ENCODE measurements around the gene VWA5B2. TPM values are rescaled to one million over a fixed set of nuclear protein-coding genes. Genes with fewer than 3 reads are reported as not detected.
"Not testable (repeated sequence)": the region's sequence is repeated elsewhere in the genome, so short reads cannot be mapped to it uniquely, and the experiment has no call there.

The VWA5B2 gene
- total RNA-seq, 1 donor from 2014 or later: 23.7 TPM

DNA sequence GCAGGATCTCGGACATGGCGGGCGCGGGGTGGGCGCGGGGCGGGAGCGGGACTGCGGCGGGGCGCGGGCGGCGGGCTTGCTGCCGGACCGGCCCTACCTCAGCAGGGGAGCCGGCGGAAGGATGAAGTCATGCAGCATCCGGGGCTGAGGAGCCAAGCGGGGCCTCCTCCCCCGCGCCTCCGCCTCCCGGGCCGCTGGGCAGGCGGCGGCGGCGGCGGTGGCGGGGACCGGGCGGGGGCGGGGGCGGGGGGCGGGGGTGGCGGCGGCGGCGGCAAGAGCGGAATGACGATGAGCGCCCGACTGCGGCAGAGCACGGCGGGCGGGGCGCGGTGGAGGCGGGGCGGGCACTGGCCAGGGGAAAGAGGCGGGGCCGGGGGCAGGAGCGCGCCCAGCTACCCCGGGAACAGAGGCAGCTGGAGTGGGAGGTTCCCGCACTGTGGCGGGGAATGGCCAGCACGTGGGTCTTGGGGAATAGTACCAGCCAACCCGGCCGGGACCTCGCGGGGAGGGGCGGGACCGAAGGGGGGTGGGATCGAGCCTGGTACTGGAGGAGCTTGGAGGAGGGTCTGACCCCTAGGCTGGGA, 32.0 kb downstream of the VWA5B2 start, which contains the start of gene CAMK2N2:
Gene CAMK2N2, minus strand, starts transcription at position 284 of the 584 bp plus-strand sequence. Its CDS starts 268 bp downstream, at position 16.
- Mint-ChIP-seq H3K4me1 (ENCODE audit: unreplicated experiment) (peaks cover 10% of the 10 kb centered on the region), H3K27ac (peak within 1 kb of the TSS; percentile 53), H3K27me3 (peaks cover 72% of the 10 kb centered on the region), H3K4me3 (peak within 1 kb of the TSS; percentile 89), H3K9me3 (no peaks in the 10 kb centered on the region), H3K36me3 (peaks cover 4% of the 10 kb centered on the region)
- DNase-seq (ENCODE audit: extremely low spot score, unreplicated experiment): no peak
- TF ChIP-seq, protein P1, sequence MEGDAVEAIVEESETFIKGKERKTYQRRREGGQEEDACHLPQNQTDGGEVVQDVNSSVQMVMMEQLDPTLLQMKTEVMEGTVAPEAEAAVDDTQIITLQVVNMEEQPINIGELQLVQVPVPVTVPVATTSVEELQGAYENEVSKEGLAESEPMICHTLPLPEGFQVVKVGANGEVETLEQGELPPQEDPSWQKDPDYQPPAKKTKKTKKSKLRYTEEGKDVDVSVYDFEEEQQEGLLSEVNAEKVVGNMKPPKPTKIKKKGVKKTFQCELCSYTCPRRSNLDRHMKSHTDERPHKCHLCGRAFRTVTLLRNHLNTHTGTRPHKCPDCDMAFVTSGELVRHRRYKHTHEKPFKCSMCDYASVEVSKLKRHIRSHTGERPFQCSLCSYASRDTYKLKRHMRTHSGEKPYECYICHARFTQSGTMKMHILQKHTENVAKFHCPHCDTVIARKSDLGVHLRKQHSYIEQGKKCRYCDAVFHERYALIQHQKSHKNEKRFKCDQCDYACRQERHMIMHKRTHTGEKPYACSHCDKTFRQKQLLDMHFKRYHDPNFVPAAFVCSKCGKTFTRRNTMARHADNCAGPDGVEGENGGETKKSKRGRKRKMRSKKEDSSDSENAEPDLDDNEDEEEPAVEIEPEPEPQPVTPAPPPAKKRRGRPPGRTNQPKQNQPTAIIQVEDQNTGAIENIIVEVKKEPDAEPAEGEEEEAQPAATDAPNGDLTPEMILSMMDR (conservative IDR thresholded peaks at IDR 0.05): no peak

DNA sequence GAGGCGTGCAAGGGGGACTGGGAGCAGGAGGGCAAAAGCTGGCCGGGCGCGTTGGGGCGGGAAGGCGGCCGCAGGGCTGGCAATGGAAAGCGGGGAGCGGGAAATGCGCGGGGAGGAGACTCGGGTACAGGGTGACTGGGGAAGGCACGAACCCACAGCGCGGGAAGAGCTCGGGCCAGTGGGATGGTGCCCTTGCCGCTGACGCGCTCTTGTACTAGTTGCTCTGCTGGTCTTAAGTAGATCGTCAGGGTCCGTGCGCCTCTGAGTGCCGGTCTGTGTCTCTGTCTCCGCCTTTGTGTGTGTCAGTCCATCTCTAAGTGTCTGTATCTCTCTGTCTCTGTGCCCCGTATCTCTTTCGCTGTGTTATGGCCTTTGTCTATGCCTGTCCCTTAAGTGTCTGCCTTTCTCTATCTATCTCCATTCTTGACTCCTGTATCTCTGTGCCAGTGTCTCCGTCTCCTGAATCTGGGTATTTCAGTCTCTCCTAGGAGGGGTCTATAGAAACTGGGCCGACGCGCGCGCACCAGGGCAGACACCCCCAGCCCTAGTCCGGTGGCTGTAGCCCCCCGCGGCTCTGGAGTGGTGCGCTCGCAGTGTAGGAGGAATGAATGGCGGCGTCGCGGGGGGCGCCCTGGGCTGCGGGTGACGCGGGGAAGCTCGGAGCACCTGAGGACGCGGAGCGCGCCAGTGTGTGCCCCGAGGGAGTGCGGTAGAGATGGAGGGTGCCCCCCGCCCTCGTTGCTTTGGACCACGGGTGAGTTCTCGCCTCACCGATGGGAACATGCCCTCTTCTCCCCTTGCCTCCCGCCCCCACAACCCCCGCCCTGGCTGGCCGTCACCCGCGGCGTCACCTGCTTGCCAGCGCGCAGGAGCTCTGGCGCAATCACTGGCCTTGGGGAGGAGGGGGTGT, 32.7 kb downstream of the VWA5B2 start:
- no peak for DNase-seq (ENCODE audit: extremely low spot score, unreplicated experiment)
- Mint-ChIP-seq H3K27ac (peak overlapping the region; percentile 14), H3K36me3 (peaks cover 4% of the 10 kb centered on the region), H3K9me3 (no peaks in the 10 kb centered on the region), H3K4me1 (ENCODE audit: unreplicated experiment) (peaks cover 10% of the 10 kb centered on the region), H3K27me3 (peaks cover 75% of the 10 kb centered on the region), H3K4me3 (peak overlapping the region; percentile 88)
- TF ChIP-seq, protein P1 (conservative IDR thresholded peaks at IDR 0.05): no peak

DNA sequence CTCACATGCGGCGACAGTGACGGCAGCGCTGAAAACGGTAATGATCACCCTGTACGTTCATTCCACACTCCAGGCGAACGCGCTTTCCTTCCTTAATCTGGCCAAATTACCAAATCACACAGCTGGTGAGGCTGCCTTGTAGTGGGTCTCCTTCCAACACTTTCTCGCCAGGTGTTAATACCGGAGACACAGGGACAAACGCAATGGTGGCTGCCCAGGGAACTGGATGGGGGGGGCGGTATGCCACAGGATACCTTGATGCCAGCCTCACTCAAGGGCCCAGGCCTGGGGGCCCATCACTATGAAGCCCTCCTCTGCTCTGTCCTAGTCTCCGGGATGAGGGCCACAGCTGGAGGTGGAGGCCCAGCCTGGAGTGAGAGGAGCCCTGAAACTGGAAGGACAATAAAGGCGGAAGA, 33.4 kb downstream of the VWA5B2 start:
- H3K4me1 Mint-ChIP-seq (ENCODE audit: unreplicated experiment): peaks cover 10% of the 10 kb centered on the region
- TF ChIP-seq, protein P1 (conservative IDR thresholded peaks at IDR 0.05): no peak
- H3K4me3 Mint-ChIP-seq: peak overlapping the region; percentile 79
- peaks cover 75% of the 10 kb centered on the region for H3K27me3 Mint-ChIP-seq
- no peaks in the 10 kb centered on the region for H3K9me3 Mint-ChIP-seq
- no peak overlapping the region for H3K27ac Mint-ChIP-seq
- peaks cover 4% of the 10 kb centered on the region for H3K36me3 Mint-ChIP-seq
- no peak for DNase-seq (ENCODE audit: extremely low spot score, unreplicated experiment)

DNA sequence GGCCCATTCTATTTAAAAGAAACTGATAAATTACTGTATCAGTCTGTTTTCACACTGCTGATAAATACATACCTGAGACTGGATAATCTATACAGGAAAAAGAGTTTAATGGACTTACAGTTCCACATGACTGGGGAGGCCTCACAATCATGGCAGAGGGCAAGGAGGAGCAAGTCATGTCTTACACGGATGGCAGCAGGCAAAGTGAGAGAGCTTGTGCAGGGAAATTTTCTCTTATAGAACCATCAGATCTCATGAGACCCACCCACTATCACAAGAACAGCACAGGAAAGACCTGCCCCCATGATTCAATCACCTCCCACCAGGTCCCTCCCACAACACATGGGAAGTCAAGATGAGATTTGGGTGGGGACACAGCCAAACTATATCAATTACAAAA, 37.9 kb downstream of the VWA5B2 start:
- H3K27me3 Mint-ChIP-seq: peaks cover 57% of the 10 kb centered on the region
- not testable (repeated sequence) for H3K27ac Mint-ChIP-seq; H3K36me3 Mint-ChIP-seq; DNase-seq (ENCODE audit: extremely low spot score, unreplicated experiment); H3K4me3 Mint-ChIP-seq; H3K9me3 Mint-ChIP-seq; H3K4me1 Mint-ChIP-seq (ENCODE audit: unreplicated experiment)

DNA sequence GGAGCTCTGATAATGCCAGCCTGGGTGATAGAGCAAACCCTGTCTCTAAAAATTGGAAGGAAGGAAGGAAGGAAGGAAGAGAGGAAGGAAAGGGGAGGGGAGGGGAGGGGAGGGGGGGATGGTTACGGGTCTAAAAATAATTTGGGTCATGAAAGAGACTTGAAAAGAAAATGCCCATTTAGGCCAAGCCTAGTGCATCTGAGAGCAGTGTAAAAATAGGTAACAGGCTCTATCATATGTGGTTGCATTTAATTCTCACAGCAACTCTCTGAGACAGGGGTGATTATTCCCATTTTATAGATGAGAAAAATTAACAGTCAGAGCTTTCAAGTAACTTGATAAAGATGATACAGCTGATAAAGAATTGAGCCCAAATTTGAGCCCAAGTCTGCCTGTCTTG, 42.9 kb downstream of the VWA5B2 start:
- no peak for DNase-seq (ENCODE audit: extremely low spot score, unreplicated experiment)
- H3K27me3 Mint-ChIP-seq: peaks cover 58% of the 10 kb centered on the region
- H3K27ac Mint-ChIP-seq: no peak overlapping the region
- H3K4me3 Mint-ChIP-seq: no peak overlapping the region
- TF ChIP-seq, protein P1 (conservative IDR thresholded peaks at IDR 0.05): no peak
- H3K9me3 Mint-ChIP-seq: no peaks in the 10 kb centered on the region
- no peaks in the 10 kb centered on the region for H3K4me1 Mint-ChIP-seq (ENCODE audit: unreplicated experiment)
- H3K36me3 Mint-ChIP-seq: no peaks in the 10 kb centered on the region

DNA sequence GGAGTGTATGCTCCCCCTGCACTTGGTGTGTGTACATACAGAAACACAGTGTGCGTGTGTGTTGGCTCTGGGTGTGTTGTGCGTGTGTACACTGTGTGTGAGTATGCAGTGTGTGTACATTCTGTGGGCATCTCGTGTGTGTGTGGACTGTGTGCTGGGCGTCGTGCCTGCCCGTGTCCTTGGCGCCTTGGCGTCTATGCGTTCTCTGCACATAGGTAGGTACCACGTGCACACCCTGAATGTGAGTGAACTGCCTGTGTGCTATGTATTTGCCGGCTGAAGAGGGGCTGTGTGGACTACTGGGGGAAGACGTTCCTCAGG, 46.0 kb downstream of the VWA5B2 start:
- peaks cover 74% of the 10 kb centered on the region for H3K27me3 Mint-ChIP-seq
- H3K4me1 Mint-ChIP-seq (ENCODE audit: unreplicated experiment): no peaks in the 10 kb centered on the region
- DNase-seq (ENCODE audit: extremely low spot score, unreplicated experiment): no peak
- H3K27ac Mint-ChIP-seq: no peak overlapping the region
- no peaks in the 10 kb centered on the region for H3K9me3 Mint-ChIP-seq
- H3K36me3 Mint-ChIP-seq: no peaks in the 10 kb centered on the region
- H3K4me3 Mint-ChIP-seq: no peak overlapping the region
- TF ChIP-seq, protein P1 (conservative IDR thresholded peaks at IDR 0.05): no peak

Measured in type B pancreatic cell (in vitro differentiated cells).